K562 (cell line): ENCODE results near the gene ZNF488.

ENCODE experiments used
- ARID2 ChIP-seq: fragments of 450-650 bp; IDR thresholded peaks from 2 replicates; pipeline ENCODE4 v1.6.1; 2017; ENCODE audit warnings: antibody characterized with exemption, mild to moderate bottlenecking
- EP300 ChIP-seq: IDR thresholded peaks from 2 replicates; pipeline ENCODE4 v1.6.1; 2012; ENCODE audit warnings: low read length, improper control_type of control experiment
- MAZ ChIP-seq, 2 experiments: fragments of 450-650 bp in 1 of 2; sonication (generic) in 1 of 2; formaldehyde crosslinking; IDR thresholded peaks in 1 of 2; conservative IDR thresholded peaks in 1 of 2; 2 replicates each; pipeline versions ENCODE4 v1.4.0 to v1.5.0; 2020; ENCODE audit warnings: mild to moderate bottlenecking in 1 of 2, missing genetic modification reagents in 1 of 2
- POLR2AphosphoS5 ChIP-seq: IDR thresholded peaks from 2 replicates; pipeline ENCODE4 v1.6.1; 2011; ENCODE audit warnings: mild to moderate bottlenecking, low read depth, low read length, moderate library complexity; ENCODE audit not compliant: control insufficient read depth, insufficient read depth
- SFPQ ChIP-seq: fragments of 200-400 bp; formaldehyde crosslinking; IDR thresholded peaks from 2 replicates; pipeline ENCODE4 v1.6.1; 2017; ENCODE audit warnings: mild to moderate bottlenecking, low read depth, low read length, moderate library complexity
- ZNF431 ChIP-seq: sonication (generic); formaldehyde crosslinking; IDR thresholded peaks from 2 replicates; pipeline ENCODE4 v1.8.0; 2022; ENCODE audit warnings: mild to moderate bottlenecking, missing genetic modification reagents
- ZNF512 ChIP-seq: IDR thresholded peaks from 2 replicates; pipeline ENCODE4 v1.6.1; 2016; ENCODE audit warnings: missing genetic modification characterization, missing compliant biosample characterization
- TF ChIP-seq, protein P1 (sequence below), 3 experiments: IDR thresholded peaks in 2 of 3; conservative IDR thresholded peaks in 1 of 3; 2 replicates each; pipeline ENCODE4 v1.5.1; 2011 to 2012; ENCODE audit warnings: low read length in 3 of 3, mild to moderate bottlenecking in 3 of 3, control low read depth in 2 of 3, improper control_type of control experiment in 1 of 3, inconsistent platforms in 1 of 3, low read depth in 1 of 3, mixed read lengths in 1 of 3, moderate library complexity in 1 of 3; ENCODE audit not compliant: insufficient read depth in 2 of 3
- TF ChIP-seq, protein P2 (sequence below): fragments of 450-650 bp; conservative IDR thresholded peaks from 2 replicates; pipeline ENCODE4 v1.6.1; 2016; ENCODE audit warnings: missing genetic modification characterization, low read depth, mild to moderate bottlenecking, missing compliant biosample characterization, moderate library complexity

DNA sequence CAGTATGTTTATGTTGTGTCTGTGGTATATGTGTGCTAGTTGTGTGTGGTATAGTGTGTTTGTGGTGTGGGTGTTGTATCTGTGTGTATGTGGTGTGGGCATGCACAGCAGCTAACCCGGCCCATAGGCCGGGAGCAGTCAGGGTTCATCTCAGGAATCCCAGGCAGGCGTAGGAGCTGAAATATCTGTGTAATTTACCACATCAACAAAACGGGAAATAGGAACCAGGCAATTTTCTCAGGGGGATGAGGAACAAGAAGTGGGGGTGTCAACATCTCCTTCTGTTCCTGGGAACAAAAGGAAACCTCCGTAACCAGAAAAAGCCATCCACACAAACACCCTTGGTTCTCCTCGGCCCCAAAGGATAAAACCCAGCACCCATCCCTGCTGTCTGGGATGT lies 24.5 kb upstream of the ZNF488 start:
- TF ChIP-seq, protein P1, sequence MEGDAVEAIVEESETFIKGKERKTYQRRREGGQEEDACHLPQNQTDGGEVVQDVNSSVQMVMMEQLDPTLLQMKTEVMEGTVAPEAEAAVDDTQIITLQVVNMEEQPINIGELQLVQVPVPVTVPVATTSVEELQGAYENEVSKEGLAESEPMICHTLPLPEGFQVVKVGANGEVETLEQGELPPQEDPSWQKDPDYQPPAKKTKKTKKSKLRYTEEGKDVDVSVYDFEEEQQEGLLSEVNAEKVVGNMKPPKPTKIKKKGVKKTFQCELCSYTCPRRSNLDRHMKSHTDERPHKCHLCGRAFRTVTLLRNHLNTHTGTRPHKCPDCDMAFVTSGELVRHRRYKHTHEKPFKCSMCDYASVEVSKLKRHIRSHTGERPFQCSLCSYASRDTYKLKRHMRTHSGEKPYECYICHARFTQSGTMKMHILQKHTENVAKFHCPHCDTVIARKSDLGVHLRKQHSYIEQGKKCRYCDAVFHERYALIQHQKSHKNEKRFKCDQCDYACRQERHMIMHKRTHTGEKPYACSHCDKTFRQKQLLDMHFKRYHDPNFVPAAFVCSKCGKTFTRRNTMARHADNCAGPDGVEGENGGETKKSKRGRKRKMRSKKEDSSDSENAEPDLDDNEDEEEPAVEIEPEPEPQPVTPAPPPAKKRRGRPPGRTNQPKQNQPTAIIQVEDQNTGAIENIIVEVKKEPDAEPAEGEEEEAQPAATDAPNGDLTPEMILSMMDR (IDR thresholded peaks at IDR 0.05 in 2 of 3, conservative IDR thresholded peaks at IDR 0.05 in 1 of 3; ENCODE audit: insufficient read depth in 2 of 3, low read depth in 1 of 3, low read length in 3 of 3) = no peak
- no peak for TF ChIP-seq POLR2AphosphoS5
- TF ChIP-seq ARID2 = no peak
- TF ChIP-seq MAZ (CRISPR knock-in tag; conservative IDR thresholded peaks at IDR 0.05 in 1 of 2, IDR thresholded peaks at IDR 0.05 in 1 of 2) = no peak
- TF ChIP-seq ZNF512 (tag) = no peak
- TF ChIP-seq ZNF431 (CRISPR knock-in tag) = no peak
- no peak for TF ChIP-seq SFPQ
- TF ChIP-seq, protein P2, sequence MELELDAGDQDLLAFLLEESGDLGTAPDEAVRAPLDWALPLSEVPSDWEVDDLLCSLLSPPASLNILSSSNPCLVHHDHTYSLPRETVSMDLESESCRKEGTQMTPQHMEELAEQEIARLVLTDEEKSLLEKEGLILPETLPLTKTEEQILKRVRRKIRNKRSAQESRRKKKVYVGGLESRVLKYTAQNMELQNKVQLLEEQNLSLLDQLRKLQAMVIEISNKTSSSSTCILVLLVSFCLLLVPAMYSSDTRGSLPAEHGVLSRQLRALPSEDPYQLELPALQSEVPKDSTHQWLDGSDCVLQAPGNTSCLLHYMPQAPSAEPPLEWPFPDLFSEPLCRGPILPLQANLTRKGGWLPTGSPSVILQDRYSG (tag) = no peak
- TF ChIP-seq EP300 = no peak
